Kidney tubule cell (primary cell): ENCODE results near the gene COL5A1.
"Not testable (repeated sequence)": the region's sequence is repeated elsewhere in the genome, so short reads cannot be mapped to it uniquely, and the experiment has no call there.

ENCODE experiments used
- DNase-seq: peaks from one replicate; pipeline ENCODE4 v3.0.0-alpha.2; 2018; ENCODE audit warnings: low spot score

The COL5A1 gene

DNA sequence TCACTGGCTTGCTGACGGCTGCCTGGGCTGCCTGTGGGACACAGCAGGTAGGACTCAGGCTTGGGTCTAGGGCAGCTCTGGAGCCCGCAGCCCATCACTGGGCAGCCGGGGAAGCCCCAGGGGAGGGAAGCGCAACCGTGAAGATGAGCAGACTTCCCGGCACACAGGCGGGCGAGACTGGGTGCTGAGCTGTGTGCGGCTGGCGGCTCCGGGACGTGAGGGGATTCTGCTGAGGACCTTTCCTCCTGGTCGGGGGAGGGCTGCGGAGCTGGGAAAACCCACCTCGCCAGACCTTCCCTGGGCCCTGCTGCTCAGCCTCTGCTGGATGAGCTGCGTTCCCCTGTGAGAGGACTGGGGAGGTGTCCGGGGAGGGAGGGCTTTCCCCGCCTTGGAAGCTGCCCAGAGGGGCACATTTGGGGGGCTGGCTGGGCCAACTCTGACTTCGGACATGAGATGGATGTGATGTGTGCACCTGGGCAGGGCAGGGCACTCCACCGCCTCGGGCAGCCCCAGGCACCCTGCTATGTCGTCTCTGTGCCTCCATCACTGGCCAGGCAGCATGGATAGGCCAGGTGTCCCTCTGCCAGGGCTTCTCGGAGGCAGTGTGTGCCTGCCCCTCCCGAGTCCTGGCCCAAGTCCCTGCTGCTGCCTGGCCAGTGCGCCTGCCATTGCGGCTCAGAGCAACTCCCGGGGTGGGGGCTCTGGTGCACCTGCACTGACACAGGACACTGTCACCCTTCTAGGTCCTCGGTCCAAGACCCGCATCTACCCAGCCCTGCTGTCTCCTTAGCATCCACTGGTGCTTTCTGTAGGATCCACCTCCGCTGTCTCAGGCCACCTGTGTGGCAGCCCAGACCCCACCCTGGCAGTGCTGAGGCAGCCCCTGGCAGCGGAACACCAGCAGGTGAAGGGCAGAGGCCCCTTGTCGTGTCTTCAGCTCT is 66.4 kb downstream of the COL5A1 start:
- DNase-seq: no peak

DNA sequence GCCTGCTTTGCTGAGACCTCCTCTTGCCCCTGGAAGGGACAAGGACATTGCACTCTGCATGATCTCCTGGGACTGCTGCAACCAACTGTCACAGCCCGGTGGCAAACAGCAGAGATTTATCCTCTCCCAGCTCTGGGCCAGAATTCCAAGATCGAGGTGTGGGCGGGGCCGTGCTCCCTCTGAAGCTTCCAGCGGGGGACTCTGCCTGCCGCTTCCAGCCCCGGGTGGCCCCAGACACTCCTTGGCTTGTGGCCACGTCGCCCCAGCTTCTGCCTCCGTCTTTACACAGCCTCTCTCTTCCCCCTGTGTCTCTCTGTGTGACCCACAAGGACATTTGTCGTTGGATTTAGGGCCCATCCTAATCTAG is 67.1 kb downstream of the COL5A1 start:
- no peak for DNase-seq

DNA sequence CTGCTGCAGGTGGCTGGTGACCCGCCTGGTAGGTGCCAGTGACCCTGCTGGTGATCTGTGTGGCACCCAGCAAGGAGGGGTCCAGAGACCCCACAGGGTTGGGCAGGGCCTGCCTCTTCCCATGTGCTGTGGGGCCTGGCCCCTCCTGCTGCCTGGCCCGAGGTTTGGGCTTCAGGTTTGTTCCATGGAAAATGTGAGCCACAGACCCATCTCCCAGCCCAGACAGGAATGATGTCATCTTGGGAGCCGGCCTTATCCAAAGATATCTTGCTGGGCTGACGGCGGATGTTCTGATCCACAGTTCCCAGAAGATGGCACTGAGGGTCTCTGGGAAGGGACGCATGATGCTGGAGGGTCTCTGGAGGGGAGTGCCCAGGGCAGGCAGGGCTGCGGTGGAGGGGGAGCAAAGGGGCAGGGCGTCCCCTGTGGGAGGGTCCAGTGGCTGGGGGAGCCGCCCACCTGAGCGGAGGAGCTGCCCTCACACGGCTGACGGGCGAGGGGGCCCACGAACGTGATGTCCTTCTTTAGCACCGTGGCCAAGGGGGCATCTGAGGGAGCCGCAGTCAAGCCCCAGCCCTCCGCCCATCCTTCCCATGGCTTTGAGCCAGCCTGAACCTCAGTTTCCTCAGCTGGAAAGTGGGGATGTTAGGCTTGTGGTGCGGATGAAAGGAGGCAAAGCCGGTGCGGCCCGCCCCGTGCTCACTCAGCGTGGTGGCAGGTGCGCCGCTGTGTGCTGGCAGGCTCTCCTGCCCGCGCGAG is 68.1 kb downstream of the COL5A1 start:
- DNase-seq: no peak

DNA sequence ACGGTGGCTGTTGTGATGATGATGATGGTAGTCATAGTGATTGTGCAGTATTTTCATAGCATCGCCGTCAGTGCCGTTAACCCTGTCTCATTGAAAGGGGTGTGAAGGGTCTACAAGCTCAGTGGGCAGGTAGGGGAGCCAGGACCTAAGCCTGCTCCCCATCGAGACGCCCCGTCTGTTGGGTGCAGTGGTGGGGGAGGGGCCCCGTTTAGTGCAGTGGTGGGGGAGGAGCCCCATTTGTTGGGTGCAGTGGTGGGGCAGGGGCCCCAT is 68.6 kb downstream of the COL5A1 start:
- DNase-seq: no peak

DNA sequence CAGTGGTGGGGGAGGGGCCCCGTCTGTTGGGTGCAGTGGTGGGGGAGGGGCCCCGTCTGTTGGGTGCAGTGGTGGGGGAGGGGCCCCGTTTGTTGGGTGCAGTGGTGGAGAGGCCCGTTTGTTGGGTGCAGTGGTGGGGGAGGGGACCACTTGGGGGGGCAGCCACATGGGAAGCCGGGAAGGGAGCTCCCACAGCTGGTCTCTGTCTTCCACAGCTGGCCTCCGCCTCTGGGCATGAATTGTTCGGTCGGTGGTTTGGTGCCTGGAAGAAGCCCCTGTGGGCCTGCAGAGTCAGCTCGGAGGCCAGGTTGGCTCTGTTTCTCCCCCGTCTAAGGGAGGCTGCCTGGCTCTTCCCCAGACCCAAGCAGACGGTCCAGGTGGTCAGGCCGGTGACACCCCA is 69.3 kb downstream of the COL5A1 start:
- no peak for DNase-seq

DNA sequence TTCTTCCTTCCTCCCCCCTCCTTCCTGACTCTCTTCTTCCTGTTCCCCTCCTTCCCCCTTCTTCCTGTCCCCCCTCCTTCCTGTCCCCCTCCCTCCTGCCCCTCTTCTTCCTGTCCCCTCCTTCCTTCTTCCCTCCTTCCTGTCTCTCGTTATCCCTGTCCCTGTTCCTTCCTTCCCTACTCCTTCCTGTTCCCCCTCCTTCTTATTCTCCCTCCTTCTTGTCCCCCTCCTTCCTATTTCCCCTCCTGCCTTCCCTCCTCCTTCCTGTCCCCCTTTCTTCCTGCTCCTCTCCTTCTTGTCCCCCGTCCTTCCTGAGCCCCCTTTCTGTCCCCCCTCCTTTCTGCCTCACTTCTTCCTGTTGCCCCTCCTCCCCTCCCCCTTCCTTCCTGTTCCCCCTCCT is 70.6 kb downstream of the COL5A1 start:
- no peak for DNase-seq

DNA sequence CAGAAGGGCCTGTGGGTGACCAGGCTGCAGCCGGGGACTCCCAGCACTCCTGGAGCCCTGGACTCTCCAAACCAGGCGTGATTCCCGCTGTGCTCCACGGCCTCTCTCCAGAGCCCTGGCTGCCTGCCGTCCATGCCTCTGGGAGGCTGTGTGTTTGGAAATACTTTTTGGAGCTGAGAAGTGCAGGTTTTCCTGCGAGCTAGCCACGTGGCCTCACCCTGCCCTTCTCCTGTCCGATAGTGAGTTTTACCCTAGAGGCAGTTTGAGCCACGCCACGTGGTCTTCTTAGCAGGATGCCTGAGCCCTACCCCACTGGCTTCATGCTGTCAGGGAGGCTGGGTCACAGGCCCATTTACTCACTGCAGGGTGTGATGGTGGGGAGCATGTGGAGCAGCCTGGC is 71.3 kb downstream of the COL5A1 start:
- no peak for DNase-seq

DNA sequence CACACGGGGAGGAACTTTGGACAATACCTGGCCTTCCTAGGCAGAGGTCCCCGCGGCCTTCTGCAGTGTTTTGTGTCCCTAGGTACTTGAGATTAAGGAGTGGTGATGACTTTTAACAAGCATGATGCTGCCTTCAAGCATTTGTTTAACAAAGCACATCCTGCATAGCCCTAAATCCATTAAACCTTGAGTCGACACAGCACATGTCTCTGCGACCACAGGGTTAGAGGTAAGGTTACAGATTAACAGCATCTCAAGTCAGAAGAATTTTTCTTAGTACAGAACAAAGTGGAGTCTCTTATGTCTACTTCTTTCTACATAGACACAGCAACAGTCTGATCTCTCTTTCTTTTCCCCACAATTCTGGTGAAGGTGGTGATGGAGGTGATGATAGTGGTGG is 73.9 kb downstream of the COL5A1 start:
- not testable (repeated sequence) for DNase-seq

DNA sequence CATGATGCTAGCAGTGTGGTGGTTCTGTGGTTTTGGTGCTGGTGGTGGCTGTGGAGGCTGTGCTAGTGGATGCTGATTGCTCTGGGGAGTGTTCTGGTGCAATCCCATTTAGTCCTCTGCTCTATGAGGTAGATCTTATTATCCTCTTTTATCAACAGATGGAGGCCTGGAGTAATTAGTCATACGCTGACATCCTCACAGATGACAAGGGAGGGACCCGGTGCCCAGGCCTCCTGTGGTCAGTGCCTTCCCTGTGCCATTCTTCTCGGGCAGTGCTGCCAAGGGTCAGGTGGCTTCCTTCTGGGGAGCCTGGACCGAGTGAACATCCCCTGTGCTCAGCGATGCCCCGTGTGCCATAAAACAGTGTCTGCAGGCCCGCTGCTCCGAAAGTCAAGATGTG is 74.5 kb downstream of the COL5A1 start:
- DNase-seq: no peak

DNA sequence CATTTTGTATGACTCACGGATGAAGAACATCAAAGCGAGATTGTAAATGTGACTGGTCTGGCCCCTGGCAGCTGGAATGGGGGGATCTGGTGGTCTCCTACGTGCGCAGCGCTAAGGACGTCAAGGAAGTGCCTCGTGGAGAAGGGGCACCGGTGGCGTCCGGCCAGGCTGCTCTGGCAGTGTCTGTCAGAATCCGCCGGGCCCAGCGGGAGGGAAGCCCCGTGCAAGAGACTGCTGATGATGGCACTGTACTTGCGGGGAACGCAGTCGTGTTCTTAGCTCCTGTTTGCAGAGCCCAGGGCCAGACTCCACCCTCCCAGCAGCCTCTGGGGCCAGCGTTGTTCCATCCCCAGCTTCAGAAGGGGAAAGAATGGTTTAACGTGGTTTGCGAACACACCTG is 75.5 kb downstream of the COL5A1 start:
- DNase-seq: no peak

DNA sequence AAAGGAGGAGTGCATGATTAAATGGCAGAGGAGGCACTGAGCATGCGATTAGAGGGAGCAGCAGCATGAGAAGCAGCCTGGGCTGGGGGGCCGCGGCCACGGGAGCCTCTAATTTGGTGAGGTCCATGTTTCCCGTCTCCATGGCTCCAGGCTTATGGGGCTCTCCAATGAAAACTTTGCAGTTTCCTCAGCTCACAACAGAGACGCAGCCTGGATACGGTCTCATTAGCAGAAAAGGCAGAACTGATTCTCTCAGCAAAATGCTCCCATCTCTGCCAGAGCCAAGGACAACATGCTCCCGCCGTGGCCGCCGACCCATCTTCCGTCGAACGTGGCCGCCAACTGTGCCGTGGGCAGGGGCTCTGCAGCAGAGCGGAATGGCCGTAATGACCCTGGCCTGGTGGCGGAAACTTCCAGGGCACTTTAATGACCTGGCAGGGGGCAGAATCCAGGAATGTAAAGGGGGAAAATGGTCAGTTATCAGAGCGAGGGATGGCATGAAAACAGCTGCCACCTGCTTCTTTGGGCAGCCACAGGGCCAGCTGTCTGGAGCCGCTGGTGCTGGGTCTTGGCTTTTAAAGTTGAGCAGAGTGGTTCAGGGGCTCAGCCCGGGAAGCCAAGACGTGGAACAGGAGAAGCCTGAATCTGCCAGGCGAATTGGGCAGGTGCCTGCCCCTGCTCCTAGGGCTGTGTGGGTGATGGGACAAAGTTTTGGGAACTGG is 76.5 kb downstream of the COL5A1 start:
- no peak for DNase-seq

DNA sequence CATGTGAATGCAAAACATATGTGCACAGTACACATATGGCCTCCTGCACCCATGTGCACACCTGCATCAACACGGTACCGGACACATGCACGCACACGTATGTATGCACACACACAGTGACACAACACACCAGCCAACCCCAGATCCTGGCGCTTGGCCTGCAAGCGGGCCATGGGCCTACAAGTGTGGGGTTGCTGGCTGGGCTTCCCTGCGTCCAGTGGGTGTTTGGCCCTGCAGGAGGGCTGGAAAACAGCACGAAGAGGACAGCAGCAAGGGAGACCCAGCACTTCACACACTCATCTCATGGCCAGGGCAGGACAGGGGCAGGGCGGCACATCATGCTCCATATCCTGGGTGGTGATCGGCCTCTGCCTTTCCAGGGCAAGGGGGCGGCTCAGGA is 77.7 kb downstream of the COL5A1 start:
- no peak for DNase-seq

DNA sequence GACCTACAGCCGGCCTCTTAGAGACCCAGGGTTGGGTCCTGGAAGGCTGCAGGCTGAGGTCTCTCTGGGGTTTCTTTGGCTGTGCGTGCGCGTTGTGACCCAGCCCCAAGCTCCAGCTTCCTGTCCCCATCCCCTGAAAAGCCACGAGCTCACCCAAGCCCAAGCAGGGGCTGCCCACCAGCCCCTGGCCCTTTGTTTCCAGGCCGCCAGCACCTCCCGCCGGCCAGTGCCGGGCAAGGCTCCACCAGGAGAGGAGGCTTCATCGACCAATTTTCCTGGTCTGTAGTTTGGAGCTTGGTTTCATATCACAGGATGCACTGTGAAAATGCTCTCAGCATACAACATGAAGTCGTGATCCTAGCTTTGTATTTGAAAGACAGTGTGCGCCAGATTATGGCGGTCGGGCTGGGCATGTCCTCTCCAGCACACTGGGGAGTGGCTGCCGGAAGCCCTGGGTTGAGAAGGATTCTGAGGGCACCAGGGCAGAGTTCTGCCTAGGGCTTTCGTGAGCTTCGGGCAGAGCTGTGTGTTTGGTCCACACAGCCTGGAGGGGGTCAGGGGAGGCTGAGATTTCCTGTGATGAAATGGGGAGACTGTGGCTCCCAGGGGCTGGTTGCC is 78.6 kb downstream of the COL5A1 start:
- no peak for DNase-seq

DNA sequence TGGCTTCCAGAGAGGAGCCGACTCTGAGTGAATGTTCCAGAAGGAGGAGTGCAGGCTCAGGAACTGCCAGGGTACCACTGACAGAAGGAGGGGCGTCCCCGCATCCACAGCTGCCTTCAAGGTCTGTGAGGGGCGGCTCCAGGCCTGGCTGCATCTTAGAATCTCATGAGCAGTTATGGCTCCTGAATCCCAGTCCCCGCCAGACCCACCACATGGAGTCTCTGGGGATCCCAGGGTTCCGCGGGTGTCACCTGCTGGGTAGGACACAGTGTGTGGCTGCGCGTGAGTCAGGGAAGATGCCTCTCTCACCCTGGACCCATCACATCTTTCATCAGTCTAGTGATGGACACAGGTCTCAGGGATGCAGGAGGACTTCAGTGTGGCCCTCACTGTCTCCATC is 79.2 kb downstream of the COL5A1 start:
- DNase-seq: no peak

DNA sequence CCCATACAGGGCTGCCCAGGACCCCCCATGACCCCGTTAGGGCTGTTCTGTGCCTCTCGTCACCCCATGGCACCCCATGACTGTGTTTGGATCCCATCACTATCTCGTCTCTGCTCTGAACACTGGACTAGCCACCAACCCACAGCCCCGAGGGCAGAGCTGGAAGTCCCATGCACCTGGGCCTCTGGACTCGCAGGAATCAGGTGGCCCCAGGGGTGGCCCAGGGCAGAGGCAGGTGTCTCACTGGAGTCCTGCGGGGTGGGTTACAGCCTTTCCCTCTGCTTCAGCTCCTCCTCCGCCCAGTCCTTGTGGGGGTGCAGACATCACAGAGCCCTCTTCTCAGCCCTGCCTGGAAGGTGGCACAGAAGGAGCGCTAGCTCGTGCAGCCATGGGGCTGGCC is 79.7 kb downstream of the COL5A1 start:
- no peak for DNase-seq

DNA sequence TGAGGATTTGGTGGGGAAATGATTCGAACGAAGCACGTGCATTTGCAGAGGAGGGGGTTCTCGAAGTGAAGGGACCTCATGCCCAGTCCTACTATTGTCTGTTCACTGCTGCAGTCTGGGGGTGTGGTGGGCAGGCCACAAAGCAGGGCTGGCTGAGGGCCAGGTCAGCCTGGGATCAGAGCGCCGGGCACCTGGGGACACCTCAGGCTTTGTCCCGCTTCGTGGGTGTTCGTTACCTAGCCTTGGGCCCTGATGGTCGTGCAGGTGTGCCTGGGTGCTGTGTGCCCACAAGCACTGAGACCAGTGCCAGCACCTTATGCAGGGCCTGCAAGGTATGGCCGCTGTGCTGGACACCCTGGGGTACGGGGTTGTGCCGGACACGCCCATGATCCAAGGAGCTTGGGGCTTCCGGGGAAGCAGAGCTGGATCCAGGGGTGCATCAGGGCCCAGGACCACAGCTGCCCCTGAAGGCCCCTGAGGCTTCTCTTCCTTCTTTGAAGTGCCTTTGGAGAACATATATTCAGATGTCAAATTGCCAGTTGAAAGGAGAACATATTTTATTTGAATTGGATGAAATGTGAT is 80.6 kb downstream of the COL5A1 start:
- DNase-seq: no peak

DNA sequence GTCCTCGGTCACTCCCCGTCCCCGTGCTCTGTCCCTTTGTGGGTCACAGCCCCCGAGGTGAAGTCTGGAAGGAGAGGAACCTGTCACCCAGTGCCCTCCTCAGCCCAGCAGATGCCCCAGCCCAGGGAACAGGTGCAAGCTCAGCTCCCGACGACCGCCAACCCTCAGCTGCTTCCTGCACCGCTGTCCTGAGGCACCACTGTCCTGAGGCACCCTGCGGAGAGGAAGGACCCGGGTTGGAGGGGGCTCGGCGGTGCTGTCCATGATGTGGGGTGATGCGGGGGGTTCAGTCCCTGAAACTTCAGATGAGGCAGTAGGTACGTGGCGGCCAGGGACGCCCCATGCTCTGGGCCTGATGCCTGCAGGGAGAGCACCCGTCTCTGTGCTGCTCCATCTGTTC is 81.4 kb downstream of the COL5A1 start:
- DNase-seq: no peak

DNA sequence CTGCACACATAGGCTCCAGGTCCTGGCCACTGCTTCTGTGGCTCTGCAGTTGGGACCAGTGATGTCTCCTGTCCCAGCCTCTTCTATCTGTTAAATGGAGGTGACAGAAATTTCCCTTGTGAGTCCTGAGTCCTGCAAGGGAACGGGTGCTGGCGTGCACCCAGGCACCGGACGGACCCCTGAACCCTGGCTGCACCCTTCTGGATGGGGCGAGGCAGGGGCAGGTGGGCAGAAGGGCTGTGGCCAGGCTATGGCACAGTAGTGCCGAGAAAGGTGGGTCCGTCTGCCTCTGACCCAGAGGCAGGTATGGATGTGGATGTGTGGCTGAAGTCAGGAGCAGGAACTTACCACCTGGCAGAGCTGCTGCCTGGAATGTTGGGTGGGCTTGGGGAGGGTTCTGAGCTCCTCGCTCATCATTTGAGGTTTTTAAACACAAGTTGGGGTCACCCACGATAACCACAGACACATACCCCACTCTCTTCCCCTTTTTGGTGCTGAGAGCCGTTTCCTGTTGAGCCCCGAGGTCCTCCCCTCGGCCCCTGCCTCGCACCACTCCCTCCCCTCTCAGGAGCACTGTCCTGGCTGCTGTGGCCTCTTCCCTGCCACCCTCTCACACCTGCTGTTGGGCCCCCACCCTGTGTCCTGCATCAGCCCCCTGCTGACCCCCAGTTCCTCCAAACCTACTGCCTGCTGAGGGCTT is 82.0 kb downstream of the COL5A1 start:
- DNase-seq: no peak

DNA sequence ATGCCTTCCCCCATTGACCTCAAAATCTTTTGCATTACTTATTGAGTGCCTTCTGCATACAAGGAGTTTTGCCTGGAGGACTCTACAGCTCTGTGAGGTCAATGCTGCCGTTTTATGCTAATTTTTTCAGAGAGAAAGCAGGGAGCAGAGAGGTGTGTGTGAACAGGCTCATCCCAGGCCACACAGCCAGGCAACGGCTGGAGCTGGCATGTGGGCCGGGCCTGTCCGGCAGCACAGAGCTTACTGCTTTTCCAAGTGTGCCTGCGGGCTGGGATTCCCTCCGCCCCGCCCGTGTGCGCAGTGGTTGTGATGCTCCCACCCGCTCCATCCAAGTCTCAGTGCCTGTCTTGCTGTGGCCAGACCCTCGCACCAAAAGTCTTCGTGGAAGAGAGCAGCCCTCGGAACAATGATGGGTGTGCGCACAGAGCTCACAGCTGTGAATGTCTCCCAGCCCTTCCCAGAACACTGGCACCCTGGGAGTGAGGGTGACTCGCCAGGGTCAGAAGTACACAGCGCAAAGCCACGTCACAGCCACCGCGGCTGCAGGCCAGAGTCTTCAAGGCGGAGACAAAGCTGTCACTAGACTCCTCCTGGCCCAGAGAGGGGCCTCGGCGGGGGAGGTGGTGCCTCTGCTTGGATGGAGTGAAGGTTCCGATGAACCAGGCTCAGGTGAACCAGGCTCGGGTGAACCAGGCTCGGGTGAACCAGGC is 82.8 kb downstream of the COL5A1 start:
- DNase-seq: no peak

DNA sequence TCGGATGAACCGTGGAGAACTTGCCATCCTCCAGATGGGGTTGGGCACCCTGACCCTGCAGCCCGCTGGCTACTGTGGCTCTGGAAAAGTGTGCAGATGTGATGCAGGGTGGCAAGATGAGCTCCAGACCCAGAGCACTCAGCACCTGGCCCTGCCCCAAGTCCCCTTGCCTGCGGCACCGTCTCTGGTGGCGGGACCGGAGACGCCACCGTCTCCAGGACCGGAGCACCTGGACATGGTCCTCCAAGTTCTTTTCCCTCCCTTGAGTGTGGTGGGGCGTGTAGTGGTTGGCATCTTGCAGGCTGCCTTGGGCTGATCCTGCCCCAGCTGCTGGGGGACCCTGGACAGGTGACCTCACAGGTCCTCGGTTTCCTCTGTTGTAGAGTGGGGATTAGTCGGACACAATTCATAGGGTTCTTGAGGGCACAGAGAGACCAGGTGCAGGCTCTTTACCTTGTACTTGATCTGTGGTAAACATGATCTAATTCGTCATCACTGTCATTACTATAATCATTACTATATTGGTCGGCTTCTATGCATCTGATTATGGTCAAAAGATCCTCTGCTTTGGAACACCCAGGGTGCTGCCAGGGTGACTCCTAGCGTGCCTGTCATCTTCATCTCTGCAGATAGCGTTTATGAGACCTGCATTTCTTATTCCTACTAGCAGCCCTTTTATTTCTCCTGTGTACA is 83.5 kb downstream of the COL5A1 start:
- no peak for DNase-seq

DNA sequence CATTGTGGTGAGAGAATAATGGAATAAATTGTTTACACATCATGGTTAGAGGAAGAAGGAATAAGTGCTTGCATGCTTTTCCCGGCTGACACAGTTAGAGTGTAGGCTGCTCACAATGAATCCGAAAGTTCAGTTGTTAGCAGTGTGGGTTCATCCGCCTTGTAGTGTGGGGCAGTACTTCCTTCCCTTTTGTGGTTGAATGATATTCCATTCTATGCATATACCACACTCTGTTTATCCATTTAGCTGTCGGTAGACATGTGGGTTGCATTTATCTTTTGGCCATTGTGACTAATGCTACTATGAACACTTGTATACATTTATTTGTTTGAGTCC is 84.0 kb downstream of the COL5A1 start:
- DNase-seq: no peak
